DOHH2 (cell line): Measurements from ENCODE around the gene C1orf174.

Experiments used
- CTCF ChIP-seq: fragments of 200-600 bp; sonication (generic); IDR thresholded peaks from one replicate; pipeline ENCODE4 v1.5.1; 2014; ENCODE audit warnings: antibody characterized with exemption, mild to moderate bottlenecking, low read depth, low read length; ENCODE audit not compliant: poor library complexity, severe bottlenecking
- EZH2phosphoT487 ChIP-seq: fragments of 200-600 bp; sonication (generic); IDR thresholded peaks from 2 replicates; pipeline ENCODE4 v1.6.1; 2017; ENCODE audit warnings: borderline replicate concordance, mild to moderate bottlenecking, antibody characterized with exemption, low read length, moderate library complexity, mixed read lengths

DNA sequence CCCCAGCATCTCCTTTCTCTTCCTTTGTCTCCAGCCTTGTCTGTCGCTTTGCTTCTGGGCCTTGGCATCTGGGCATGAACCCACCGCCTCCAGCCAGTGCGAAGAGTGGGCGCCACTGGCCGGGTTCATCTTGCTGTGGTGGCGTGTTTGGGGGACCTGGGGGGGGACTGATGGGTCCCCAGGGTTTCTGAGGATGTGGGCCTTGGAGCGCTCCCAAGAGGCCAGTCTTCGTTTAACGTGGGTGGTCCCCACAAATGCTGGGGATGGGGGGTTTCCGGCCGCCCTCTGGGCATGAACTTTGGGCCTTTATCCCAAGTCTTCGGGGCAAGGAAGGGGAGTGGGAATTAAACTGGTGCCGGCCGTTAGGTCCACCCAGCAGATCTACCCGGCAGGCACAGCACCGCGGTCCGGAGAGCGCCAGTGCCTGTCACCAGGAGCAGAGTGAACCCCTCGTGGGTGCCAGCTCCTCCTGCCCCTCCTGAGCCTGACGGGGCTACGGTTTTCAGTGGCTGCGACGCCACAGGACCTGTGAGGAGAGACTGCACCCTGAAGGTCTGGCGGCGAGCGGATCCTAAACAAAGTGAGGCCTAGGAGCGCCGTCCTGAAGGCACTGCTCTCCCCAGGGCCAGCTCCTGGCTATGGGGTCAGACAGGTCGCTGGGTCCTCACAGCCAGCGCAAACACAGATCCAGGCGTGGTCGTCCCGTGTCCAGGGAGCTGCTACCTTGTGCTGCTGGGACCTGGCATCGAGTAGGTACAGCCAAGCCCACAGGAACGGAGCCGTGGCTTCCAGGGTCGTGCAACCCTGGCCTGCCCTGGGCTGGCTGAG is 12.1 kb upstream of the C1orf174 start:
- no peak for TF ChIP-seq CTCF
- no peak for TF ChIP-seq EZH2phosphoT487
